ENCODE results near the gene IBA57. TPM values are rescaled to one million over a fixed set of nuclear protein-coding genes. Genes with fewer than 3 reads are reported as not detected.

Gene IBA57
- total RNA-seq, 1 donor = 4.7 TPM

DNA sequence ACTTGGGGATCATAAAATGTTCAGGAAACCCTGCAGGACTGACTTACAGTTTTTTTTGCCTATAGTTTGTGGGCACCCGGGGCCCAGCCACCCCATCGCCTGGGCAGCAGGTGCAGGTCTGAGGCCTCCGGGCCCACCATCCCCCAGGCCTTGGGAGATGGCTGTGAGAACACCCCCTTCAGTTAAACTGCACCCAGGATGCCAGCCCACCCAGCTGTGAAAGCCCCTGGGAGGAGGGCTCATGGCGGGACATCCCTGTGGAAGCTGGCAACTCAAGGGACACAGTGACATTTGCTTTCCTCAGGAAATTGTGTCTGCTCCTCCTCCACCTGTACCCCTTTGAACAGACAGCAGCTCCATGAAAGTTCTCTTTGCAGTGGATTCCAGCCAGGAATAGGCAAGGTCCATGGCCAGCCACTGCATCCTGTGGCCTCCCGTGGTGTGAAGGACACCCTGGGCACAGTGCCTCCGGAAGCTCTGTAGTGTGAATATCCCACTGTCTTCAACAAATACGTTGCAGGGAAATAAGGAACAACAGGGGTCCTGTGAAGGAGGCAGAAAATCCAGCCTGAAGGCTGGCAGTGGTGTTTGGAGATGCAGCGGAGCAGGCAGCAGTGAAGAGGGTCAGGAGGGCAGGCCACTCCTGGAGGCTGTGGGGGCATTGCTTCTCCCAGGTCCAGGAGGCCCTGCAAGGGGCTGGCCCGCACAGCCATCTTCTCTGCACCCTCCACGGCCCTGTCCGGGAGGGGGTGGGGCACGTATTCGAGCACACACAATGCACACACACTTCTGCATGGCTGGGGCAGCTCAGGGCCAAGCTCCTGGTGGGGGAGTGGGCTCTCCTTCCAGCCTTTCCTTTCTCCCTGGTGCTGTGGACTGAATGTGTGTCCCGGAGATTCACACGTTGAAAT, 40.2 kb downstream of the IBA57 start:
- H3K4me1 ChIP-seq (ENCODE audit: insufficient read depth, low read length) = no peaks in the 10 kb centered on the region
- H3K27me3 ChIP-seq (ENCODE audit: insufficient read depth, low read length) = no peaks in the 10 kb centered on the region
- no peak overlapping the region for H3K4me3 ChIP-seq (ENCODE audit: low read length)
- no peaks in the 10 kb centered on the region for H3K9me3 ChIP-seq (ENCODE audit: low read depth, low read length)

DNA sequence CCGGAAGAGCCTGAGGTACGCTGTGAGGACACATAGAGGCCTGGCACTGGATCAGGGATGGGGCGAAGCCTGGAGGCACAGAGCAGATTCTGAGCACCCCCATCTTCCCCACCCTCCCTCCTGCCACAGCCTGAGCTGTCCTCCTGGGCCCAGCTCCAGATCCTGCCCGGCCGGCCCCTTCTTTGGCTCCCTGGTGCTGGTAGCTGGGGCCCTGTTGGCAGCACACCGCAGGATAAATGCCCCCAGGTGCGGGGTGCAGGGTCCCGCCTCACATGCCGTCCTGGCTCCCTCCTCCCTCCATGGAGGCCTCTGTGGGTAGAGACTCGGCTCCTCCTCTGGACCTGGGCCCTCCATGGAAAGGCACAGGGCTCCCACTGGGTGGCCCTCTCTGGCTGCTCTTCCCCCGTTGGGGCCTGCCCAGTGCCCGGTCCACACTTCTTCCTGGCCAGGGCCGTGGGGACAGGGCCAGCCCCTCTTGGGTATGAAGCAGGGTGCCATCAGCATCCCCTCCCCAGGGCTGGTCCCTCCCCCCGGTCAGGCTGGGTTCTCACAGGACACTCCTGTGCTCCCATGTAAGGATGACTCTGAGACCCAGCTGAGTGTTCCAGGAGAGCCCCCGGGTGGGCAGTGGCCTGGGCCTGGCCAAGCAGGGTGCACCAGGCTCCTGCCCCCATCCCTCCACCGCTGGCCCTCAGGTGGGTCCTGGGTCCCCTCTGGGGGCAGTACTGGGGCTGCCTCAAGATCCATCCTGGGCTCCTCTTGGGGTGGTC, 41.2 kb downstream of the IBA57 start:
- Histone ChIP-seq H3K9me3 (ENCODE audit: low read depth, low read length) (no peaks in the 10 kb centered on the region), H3K27me3 (ENCODE audit: insufficient read depth, low read length) (no peaks in the 10 kb centered on the region), H3K4me3 (ENCODE audit: low read length) (no peak overlapping the region), H3K4me1 (ENCODE audit: insufficient read depth, low read length) (no peaks in the 10 kb centered on the region)

DNA sequence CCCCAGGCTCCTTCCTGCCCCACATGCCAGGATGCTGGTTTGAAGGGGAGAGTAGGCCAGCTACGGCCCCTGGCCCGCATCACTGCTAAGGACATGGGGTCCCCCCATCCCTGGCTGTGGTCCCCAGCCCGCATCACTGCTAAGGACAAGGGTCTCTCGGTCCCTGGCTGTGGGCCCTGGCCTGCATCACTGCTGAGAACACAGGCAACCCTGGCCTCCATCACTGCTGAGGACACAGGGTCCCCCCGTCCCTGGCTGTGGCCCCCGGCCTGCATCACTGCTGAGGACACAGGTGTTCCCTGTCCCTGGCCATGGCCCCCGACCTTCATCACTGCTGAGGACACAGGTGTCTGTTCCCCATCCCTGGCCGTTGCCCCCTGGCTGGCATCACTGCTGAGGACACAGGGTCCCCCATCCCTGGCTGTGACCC, 41.8 kb downstream of the IBA57 start:
- Histone ChIP-seq H3K4me3 (ENCODE audit: low read length) (no peak overlapping the region), H3K27me3 (ENCODE audit: insufficient read depth, low read length) (no peaks in the 10 kb centered on the region), H3K4me1 (ENCODE audit: insufficient read depth, low read length) (no peaks in the 10 kb centered on the region), H3K9me3 (ENCODE audit: low read depth, low read length) (no peaks in the 10 kb centered on the region)

DNA sequence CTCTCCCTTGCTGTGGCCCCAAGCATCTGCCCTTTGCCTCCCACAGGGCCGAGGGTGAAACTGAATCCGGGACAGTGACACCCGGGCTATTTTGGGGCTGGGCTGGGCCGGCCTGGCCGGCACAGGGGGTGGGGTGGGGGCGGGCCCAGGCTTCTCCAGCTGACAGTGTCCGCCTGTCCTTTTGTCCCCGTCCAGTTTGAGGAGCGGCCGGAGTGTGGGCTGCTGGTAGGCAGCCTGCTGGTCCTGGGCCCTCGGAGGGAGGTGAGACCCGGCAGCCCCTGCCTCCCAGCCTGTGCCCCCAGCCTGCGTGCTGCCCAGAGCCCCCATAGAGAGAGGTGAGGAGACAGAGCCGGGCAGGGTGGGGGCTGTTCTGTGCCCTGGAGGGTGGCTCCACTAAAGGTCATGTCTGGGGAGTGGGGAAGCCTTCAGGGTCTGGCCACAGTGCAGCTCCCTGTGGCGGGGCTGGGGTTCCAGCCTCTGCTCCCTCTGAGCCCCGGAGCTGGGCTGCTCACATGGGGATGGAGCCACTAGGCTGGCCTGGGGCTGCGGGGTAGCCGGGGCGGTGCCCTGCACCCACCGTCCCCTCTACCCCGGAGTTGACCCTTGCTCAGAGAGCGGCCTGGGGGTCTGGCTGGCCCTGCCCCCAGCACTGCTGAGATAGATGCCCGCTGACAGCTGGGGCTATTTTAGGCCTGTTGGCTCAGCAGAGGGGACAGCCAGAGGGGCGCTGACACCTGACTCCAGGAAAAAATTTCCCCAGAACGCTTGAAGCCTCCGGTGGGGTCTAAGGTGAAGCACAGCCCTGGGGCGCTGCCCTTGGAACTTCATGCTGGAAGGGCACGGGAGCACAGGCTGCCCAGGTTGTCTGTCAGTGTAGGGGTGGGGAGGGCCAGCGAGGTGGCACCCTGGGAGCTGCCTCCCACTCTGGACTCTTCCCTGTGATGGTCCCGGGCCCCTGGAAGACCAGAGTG, 42.5 kb downstream of the IBA57 start, which contains the start of gene OBSCN:
TSS of gene OBSCN (plus strand) at position 194 of the 971 bp plus-strand sequence. CDS start 3,740 bp downstream, outside the sequence.
- H3K4me3 ChIP-seq (ENCODE audit: low read length) = no peak within 1 kb of the TSS
- no peaks in the 10 kb centered on the region for H3K4me1 ChIP-seq (ENCODE audit: insufficient read depth, low read length)
- no peaks in the 10 kb centered on the region for H3K27me3 ChIP-seq (ENCODE audit: insufficient read depth, low read length)
- no peaks in the 10 kb centered on the region for H3K9me3 ChIP-seq (ENCODE audit: low read depth, low read length)

DNA sequence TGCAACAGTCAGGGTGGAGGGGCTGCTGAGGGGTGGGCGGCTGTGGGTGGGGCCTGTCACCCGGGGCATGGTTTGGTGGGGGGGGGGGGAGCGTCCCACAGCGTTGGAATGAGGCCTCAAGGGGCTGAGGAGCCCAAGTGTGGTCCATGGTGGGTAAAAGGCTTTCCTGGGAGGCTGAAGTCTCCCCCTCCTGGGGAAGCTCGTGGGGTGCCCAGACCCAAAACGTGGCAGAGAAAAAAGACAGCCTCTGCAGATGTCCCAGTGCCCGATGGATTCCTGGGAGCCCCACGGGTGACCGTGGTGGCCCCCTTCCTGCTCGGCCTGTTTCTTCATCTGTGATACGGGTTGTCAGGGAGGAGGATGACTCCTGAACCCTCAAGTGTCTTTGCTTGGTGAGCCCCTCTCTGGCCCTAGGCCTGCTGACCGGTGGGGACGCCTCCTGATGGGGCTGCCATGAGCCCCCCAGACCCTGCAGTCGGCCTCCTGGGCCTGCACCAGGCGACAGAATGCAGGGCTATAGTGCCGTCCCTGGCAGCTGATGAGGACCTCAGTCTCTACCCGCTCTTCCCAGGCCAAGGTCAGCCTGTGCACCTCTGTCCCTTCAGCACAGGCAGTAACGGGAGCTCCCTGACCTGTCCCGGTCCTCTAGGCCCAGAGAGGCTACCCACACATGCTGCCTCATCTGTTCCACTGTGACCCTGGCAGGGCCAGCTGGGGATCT, 43.4 kb downstream of the IBA57 start:
- Histone ChIP-seq H3K27me3 (ENCODE audit: insufficient read depth, low read length) (no peaks in the 10 kb centered on the region), H3K4me1 (ENCODE audit: insufficient read depth, low read length) (no peaks in the 10 kb centered on the region), H3K9me3 (ENCODE audit: low read depth, low read length) (no peaks in the 10 kb centered on the region), H3K4me3 (ENCODE audit: low read length) (no peak overlapping the region)

DNA sequence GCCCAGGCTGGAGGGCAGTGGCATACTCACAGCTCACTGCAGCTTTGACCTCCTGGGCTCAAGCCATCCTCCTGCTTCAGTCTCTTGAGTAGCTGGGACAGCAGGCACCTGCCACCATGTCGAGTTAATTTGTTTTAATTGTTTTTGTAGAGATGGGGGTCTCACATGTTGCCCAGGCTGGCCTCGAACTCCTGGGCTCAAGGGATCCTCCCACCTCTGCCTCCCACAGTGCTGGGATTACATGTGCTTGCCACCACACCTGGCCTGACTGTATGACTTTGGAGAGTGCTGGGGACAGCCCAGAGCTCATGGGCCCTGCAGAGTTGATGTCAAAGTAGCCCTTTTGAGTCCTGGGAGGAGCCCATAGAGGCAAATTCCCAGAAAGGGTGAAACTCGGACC, 44.1 kb downstream of the IBA57 start:
- Histone ChIP-seq H3K27me3 (ENCODE audit: insufficient read depth, low read length) (no peaks in the 10 kb centered on the region), H3K4me1 (ENCODE audit: insufficient read depth, low read length) (no peaks in the 10 kb centered on the region), H3K9me3 (ENCODE audit: low read depth, low read length) (no peaks in the 10 kb centered on the region), H3K4me3 (ENCODE audit: low read length) (no peak overlapping the region)

DNA sequence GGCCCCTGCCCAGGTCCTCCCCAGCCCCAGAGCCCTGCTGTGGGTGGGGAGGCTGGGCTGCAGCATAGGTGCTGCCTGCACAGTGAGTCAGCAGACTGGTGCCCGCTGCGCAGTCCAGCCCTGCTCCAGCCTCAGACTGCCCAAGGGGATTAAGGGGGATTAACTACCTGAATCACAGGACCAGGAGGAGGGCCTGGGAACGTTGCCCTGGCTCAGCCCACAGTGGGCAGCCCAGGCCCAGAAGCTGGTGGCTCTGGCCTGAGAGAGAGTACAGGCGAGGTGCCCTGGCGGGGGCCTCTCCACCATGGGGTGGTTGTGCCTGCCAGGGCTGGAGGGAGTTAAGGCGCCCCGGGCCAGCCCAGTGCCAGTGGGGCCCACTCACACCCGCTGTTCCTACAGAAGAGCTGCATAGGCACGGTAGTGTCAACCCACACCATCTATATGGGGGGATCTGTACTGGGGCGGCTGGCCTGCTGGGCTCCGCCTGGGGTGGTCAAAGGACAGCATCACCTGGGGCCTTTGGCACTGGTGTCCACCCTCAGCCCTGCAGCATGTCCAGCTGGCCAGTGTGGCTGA, 44.6 kb downstream of the IBA57 start:
- H3K4me3 ChIP-seq (ENCODE audit: low read length) = no peak overlapping the region
- no peaks in the 10 kb centered on the region for H3K4me1 ChIP-seq (ENCODE audit: insufficient read depth, low read length)
- H3K9me3 ChIP-seq (ENCODE audit: low read depth, low read length) = no peaks in the 10 kb centered on the region
- no peaks in the 10 kb centered on the region for H3K27me3 ChIP-seq (ENCODE audit: insufficient read depth, low read length)

DNA sequence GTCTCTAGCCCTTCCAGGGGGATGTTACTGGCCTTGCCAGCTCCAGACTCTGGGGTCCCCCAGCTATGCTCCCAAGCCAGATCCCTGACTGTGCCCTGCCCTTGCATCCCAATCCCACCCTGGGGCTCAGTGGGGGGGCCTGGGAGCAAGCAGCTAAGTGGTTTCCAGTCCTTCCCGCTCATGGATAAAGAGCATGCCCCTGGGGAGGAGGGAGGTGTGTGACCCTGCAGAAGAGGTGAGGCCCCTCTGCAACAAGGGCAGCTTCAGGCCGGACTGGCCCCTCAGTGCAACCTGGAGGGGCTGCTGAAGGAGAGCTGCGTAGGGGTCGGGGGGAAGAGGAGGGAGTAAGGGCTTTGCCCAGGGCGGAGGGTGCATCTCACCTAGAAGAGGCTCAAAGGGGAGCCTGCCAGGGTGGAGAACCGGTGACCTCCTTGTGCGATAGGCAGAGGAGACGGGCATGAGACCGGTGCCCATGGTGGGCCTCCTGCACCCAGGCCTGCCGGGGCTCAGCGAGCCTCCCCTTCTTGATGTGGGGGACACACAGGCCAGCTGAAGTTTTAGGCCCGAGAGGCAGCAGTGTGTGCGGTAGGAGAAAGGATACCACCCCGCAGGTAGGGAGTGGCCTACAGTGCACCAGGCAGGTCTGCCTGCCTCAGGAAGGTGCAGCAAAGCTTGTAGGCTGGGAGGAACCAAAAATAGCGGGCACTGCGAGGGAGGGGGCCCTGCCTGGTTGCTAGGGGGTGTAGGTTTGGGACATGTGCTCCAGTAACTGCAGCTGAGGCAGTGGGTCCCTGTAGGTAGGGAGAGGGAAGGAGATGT, 45.3 kb downstream of the IBA57 start:
- Histone ChIP-seq H3K9me3 (ENCODE audit: low read depth, low read length) (no peaks in the 10 kb centered on the region), H3K4me1 (ENCODE audit: insufficient read depth, low read length) (no peaks in the 10 kb centered on the region), H3K4me3 (ENCODE audit: low read length) (no peak overlapping the region), H3K27me3 (ENCODE audit: insufficient read depth, low read length) (no peaks in the 10 kb centered on the region)

DNA sequence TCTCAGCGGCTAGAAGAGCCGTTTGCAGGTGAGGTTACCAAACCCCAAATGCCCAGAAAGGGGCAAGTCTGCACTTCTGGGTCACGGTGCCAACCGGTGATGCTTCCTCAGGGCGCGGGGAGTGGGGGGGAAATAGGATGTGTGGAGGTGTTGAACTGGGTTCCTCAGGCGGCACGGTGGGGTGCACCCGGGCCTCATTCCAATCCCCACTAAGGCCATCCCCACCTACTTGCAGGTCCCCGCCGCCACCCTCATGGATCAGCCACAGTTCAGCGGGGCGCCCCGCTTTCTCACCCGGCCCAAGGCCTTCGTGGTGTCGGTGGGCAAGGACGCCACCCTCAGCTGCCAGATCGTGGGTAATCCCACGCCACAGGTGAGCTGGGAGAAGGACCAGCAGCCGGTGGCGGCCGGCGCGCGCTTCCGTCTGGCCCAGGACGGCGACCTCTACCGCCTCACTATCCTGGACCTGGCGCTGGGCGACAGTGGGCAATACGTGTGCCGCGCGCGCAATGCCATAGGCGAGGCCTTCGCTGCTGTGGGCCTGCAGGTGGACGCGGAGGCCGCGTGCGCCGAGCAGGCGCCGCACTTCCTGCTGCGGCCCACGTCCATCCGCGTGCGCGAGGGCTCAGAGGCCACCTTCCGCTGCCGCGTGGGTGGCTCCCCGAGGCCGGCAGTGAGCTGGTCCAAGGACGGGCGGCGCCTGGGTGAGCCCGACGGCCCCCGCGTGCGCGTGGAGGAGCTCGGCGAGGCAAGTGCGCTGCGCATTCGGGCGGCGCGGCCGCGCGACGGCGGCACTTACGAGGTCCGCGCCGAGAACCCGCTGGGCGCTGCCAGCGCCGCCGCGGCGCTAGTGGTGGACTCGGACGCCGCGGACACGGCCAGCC, 46.2 kb downstream of the IBA57 start:
- H3K4me3 ChIP-seq (ENCODE audit: low read length) = no peak overlapping the region
- no peaks in the 10 kb centered on the region for H3K4me1 ChIP-seq (ENCODE audit: insufficient read depth, low read length)
- H3K27me3 ChIP-seq (ENCODE audit: insufficient read depth, low read length) = no peaks in the 10 kb centered on the region
- H3K9me3 ChIP-seq (ENCODE audit: low read depth, low read length) = no peaks in the 10 kb centered on the region

DNA sequence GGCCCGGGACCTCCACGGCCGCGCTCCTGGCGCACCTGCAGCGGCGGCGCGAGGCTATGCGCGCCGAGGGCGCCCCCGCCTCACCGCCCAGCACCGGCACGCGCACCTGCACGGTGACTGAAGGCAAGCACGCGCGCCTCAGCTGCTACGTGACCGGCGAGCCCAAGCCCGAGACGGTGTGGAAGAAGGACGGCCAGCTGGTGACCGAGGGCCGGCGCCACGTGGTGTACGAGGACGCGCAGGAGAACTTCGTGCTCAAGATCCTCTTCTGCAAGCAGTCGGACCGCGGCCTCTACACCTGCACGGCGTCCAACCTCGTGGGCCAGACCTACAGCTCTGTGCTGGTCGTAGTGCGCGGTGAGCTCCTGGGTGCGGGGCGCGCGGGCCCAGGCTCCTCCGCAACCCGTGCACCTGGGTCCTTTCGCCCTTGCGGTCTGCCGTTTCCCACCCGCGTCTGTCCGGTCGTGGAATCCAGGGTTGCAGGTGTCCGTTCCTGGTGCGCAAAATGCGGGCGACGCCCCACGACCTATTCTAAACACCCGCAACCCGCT, 46.9 kb downstream of the IBA57 start:
- Histone ChIP-seq H3K4me1 (ENCODE audit: insufficient read depth, low read length) (no peaks in the 10 kb centered on the region), H3K4me3 (ENCODE audit: low read length) (no peak overlapping the region), H3K27me3 (ENCODE audit: insufficient read depth, low read length) (no peaks in the 10 kb centered on the region), H3K9me3 (ENCODE audit: low read depth, low read length) (no peaks in the 10 kb centered on the region)

DNA sequence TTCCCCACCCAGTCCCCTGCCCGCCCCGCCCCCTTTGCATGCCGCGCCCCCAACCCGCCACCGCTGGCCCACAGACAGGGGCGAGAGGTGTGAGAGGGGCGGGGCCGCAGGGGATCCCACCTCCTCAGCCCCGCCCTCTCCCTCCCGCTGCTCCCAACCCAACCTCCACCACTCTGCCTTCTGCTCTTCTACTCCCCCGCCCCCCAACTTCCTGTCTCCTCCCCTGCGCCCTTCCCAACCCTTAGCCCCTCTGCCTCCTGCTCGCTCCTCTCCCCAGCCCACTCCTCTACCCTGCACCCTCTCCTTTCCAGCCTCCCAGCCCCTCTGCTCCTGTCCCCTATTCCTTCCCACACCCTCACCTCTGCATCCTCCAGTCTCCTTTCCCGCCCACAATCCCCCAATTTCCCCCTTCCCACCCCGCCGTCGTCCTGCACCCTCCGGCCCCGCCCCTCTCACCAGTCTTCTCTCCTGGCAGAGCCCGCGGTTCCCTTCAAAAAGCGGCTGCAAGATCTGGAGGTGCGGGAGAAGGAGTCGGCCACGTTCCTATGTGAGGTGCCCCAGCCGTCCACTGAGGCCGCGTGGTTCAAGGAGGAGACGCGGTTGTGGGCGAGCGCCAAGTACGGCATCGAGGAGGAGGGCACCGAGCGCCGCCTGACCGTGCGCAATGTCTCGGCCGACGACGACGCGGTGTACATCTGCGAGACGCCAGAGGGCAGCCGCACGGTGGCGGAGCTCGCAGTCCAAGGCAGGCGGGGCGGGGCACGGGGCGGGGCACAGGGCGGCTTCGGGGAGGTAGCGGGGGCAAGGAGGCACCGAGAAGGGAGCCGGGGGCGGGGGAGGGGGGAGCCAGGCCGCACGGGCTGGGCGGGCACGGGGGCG, 47.6 kb downstream of the IBA57 start:
- Histone ChIP-seq H3K27me3 (ENCODE audit: insufficient read depth, low read length) (no peaks in the 10 kb centered on the region), H3K9me3 (ENCODE audit: low read depth, low read length) (no peaks in the 10 kb centered on the region), H3K4me1 (ENCODE audit: insufficient read depth, low read length) (no peaks in the 10 kb centered on the region), H3K4me3 (ENCODE audit: low read length) (peak overlapping the region; percentile 24)
